Mesendoderm (in vitro differentiated cells): ENCODE measurements around the gene OPCML.

Experiments
- DNase-seq: peaks from one replicate; pipeline ENCODE4 v3.0.0; 2013
- H2AK5ac ChIP-seq: 2 replicates; pipeline ENCODE4 v1.6.1; 2013; ENCODE audit warnings: low read length, inconsistent platforms
- H2BK120ac ChIP-seq: 2 replicates; pipeline ENCODE4 v1.6.1; 2013; ENCODE audit warnings: low read depth, mild to moderate bottlenecking, low read length, moderate library complexity, mixed read lengths
- H2BK15ac ChIP-seq: replicated peaks from 2 replicates; pipeline ENCODE4 v1.6.1; 2013; ENCODE audit warnings: low read depth, mild to moderate bottlenecking, moderate library complexity
- H2BK5ac ChIP-seq: 2 replicates; pipeline ENCODE4 v1.6.1; 2013; ENCODE audit warnings: low read length, inconsistent platforms
- H3K18ac ChIP-seq: 2 replicates; pipeline ENCODE4 v1.6.1; 2013; ENCODE audit warnings: mild to moderate bottlenecking, low read length, mixed read lengths
- H3K23ac ChIP-seq: one replicate; pipeline ENCODE4 v1.6.1; 2013; ENCODE audit warnings: low read length
- H3K27ac ChIP-seq: 2 replicates; pipeline ENCODE4 v1.5.1; 2013; ENCODE audit warnings: low read depth, mild to moderate bottlenecking, inconsistent platforms, low read length, moderate library complexity
- H3K27me3 ChIP-seq: 2 replicates; pipeline ENCODE4 v1.6.1; 2013; ENCODE audit warnings: low read length, control low read depth, mild to moderate bottlenecking, inconsistent platforms; ENCODE audit not compliant: insufficient read depth, poor library complexity
- H3K36me3 ChIP-seq: 2 replicates; pipeline ENCODE4 v1.6.1; 2013; ENCODE audit warnings: low read length, inconsistent platforms; ENCODE audit not compliant: control insufficient read depth, insufficient read depth
- H3K4ac ChIP-seq: one replicate; pipeline ENCODE4 v1.6.1; 2013; ENCODE audit warnings: low read depth, mild to moderate bottlenecking, low read length, moderate library complexity
- H3K4me1 ChIP-seq: 2 replicates; pipeline ENCODE4 v1.6.1; 2013; ENCODE audit warnings: low read depth, low read length, inconsistent platforms; ENCODE audit not compliant: control insufficient read depth
- H3K4me2 ChIP-seq: 2 replicates; pipeline ENCODE4 v1.6.1; 2013; ENCODE audit warnings: low read length
- H3K4me3 ChIP-seq: 2 replicates; pipeline ENCODE4 v1.5.1; 2013; ENCODE audit warnings: mild to moderate bottlenecking, low read length
- H3K56ac ChIP-seq: one replicate; pipeline ENCODE4 v1.6.1; 2013; ENCODE audit warnings: low read length
- H3K79me1 ChIP-seq: 2 replicates; pipeline ENCODE4 v1.6.1; 2013; ENCODE audit warnings: low read length, inconsistent platforms
- H3K79me2 ChIP-seq: 2 replicates; pipeline ENCODE4 v1.6.1; 2013; ENCODE audit warnings: mild to moderate bottlenecking, low read length; ENCODE audit not compliant: control insufficient read depth, insufficient read depth
- H3K9ac ChIP-seq: 2 replicates; pipeline ENCODE4 v1.6.1; 2013; ENCODE audit warnings: low read length, inconsistent platforms
- H4K5ac ChIP-seq: one replicate; pipeline ENCODE4 v1.6.1; 2013; ENCODE audit warnings: low read length
- H4K8ac ChIP-seq: one replicate; pipeline ENCODE4 v1.6.1; 2013; ENCODE audit warnings: low read depth, mild to moderate bottlenecking, control low read depth, low read length, moderate library complexity
- WGBS: extraction: QIAGEN DNeasy Blood & Tissue Kit; methylation state at CpG from one replicate; pipeline ENCODE4 v1.1.7; 2013; ENCODE audit warnings: low lambda C conversion rate, missing lambda C conversion rate; ENCODE audit not compliant: insufficient coverage; ENCODE audit errors: extremely low coverage; 5-methylcytosine and 5-hydroxymethylcytosine counted together

Gene OPCML

GRCh38 chr11:133366147-133366546, 166.2 kb downstream of the OPCML start:
- no peaks in the 10 kb centered on the region for H3K79me2 ChIP-seq
- no peak overlapping the region for H2AK5ac ChIP-seq
- H3K9ac ChIP-seq = no peak overlapping the region
- no peak overlapping the region for H3K27ac ChIP-seq
- WGBS = no CpG with 5 or more reads among the region's 8 CpGs
- H3K36me3 ChIP-seq = no peaks in the 10 kb centered on the region
- H2BK5ac ChIP-seq = no peak overlapping the region
- no peaks in the 10 kb centered on the region for H3K4me1 ChIP-seq
- no peaks in the 10 kb centered on the region for H3K27me3 ChIP-seq
- no peak overlapping the region for H3K56ac ChIP-seq
- H3K4me2 ChIP-seq = no peak overlapping the region
- no peak overlapping the region for H2BK120ac ChIP-seq
- H3K79me1 ChIP-seq = no peaks in the 10 kb centered on the region
- DNase-seq = no peak
- H2BK15ac ChIP-seq = no peak overlapping the region
- H4K8ac ChIP-seq = no peak overlapping the region
- no peak overlapping the region for H3K4ac ChIP-seq
- no peak overlapping the region for H3K23ac ChIP-seq
- no peak overlapping the region for H3K4me3 ChIP-seq
- no peak overlapping the region for H3K18ac ChIP-seq
- H4K5ac ChIP-seq = no peak overlapping the region

- H3K9ac ChIP-seq = no peak overlapping the region
- H3K4ac ChIP-seq = no peak overlapping the region
- no peak overlapping the region for H3K4me3 ChIP-seq
- H2AK5ac ChIP-seq = no peak overlapping the region
- no peak overlapping the region for H4K5ac ChIP-seq
- H3K18ac ChIP-seq = no peak overlapping the region
- no peak overlapping the region for H2BK5ac ChIP-seq
- DNase-seq = no peak
- no peaks in the 10 kb centered on the region for H3K4me1 ChIP-seq
- no peak overlapping the region for H2BK15ac ChIP-seq
- no peaks in the 10 kb centered on the region for H3K79me1 ChIP-seq
- no CpG with 5 or more reads among the region's 15 CpGs for WGBS
- no peaks in the 10 kb centered on the region for H3K36me3 ChIP-seq
- no peak overlapping the region for H4K8ac ChIP-seq
- H3K4me2 ChIP-seq = no peak overlapping the region
- no peaks in the 10 kb centered on the region for H3K79me2 ChIP-seq
- no peak overlapping the region for H3K23ac ChIP-seq
- H3K27ac ChIP-seq = no peak overlapping the region
- no peaks in the 10 kb centered on the region for H3K27me3 ChIP-seq
- no peak overlapping the region for H3K56ac ChIP-seq
- H2BK120ac ChIP-seq = no peak overlapping the region
Measured at GRCh38 chr11:133362916-133363315, 169.4 kb downstream of the OPCML start.

- Histone ChIP-seq H4K5ac (no peak overlapping the region), H3K27ac (no peak overlapping the region), H2BK120ac (no peak overlapping the region), H3K18ac (no peak overlapping the region), H3K4me3 (no peak overlapping the region), H2BK5ac (no peak overlapping the region), H3K27me3 (no peaks in the 10 kb centered on the region), H3K36me3 (no peaks in the 10 kb centered on the region), H3K4ac (no peak overlapping the region), H3K23ac (no peak overlapping the region), H3K4me2 (no peak overlapping the region), H2BK15ac (no peak overlapping the region), H3K4me1 (no peaks in the 10 kb centered on the region), H3K79me2 (no peaks in the 10 kb centered on the region), H4K8ac (no peak overlapping the region), H3K56ac (no peak overlapping the region), H3K9ac (no peak overlapping the region), H3K79me1 (no peaks in the 10 kb centered on the region), H2AK5ac (no peak overlapping the region)
- no CpG with 5 or more reads among the region's 15 CpGs for WGBS
- no peak for DNase-seq
Measured at GRCh38 chr11:133362156-133362555, 170.1 kb downstream of the OPCML start.

- DNase-seq = no peak
- Histone ChIP-seq H3K4ac (no peak overlapping the region), H3K27me3 (no peaks in the 10 kb centered on the region), H3K27ac (no peak overlapping the region), H3K79me2 (no peaks in the 10 kb centered on the region), H2BK15ac (no peak overlapping the region), H2AK5ac (no peak overlapping the region), H3K56ac (no peak overlapping the region), H2BK120ac (no peak overlapping the region), H3K9ac (no peak overlapping the region), H3K18ac (no peak overlapping the region), H3K4me2 (no peak overlapping the region), H4K5ac (no peak overlapping the region), H3K79me1 (no peaks in the 10 kb centered on the region), H4K8ac (no peak overlapping the region), H2BK5ac (no peak overlapping the region), H3K4me1 (no peaks in the 10 kb centered on the region), H3K4me3 (no peak overlapping the region), H3K23ac (no peak overlapping the region), H3K36me3 (no peaks in the 10 kb centered on the region)
- no CpG with 5 or more reads among the region's 21 CpGs for WGBS
Measured at GRCh38 chr11:133361689-133361994, 170.7 kb downstream of the OPCML start.

GRCh38 chr11:133360860-133361688, 171.2 kb downstream of the OPCML start:
- Histone ChIP-seq H3K36me3 (no peaks in the 10 kb centered on the region), H3K18ac (no peak overlapping the region), H3K79me1 (no peaks in the 10 kb centered on the region), H3K23ac (no peak overlapping the region), H4K8ac (no peak overlapping the region), H3K4me2 (no peak overlapping the region), H3K4ac (no peak overlapping the region), H2BK120ac (no peak overlapping the region), H3K4me1 (no peaks in the 10 kb centered on the region), H3K79me2 (no peaks in the 10 kb centered on the region), H3K4me3 (no peak overlapping the region), H3K27me3 (no peaks in the 10 kb centered on the region), H2BK15ac (no peak overlapping the region), H4K5ac (no peak overlapping the region), H3K56ac (no peak overlapping the region), H2AK5ac (no peak overlapping the region), H3K9ac (no peak overlapping the region), H3K27ac (no peak overlapping the region), H2BK5ac (no peak overlapping the region)
- WGBS = no CpG with 5 or more reads among the region's 54 CpGs
- no peak for DNase-seq

- H3K56ac ChIP-seq = no peak overlapping the region
- no peaks in the 10 kb centered on the region for H3K4me1 ChIP-seq
- WGBS = no CpG with 5 or more reads among the region's 2 CpGs
- no peak overlapping the region for H2BK15ac ChIP-seq
- H4K5ac ChIP-seq = no peak overlapping the region
- no peak overlapping the region for H2BK5ac ChIP-seq
- H3K4me3 ChIP-seq = no peak overlapping the region
- no peak overlapping the region for H3K27ac ChIP-seq
- H3K9ac ChIP-seq = no peak overlapping the region
- no peak overlapping the region for H3K23ac ChIP-seq
- H2AK5ac ChIP-seq = no peak overlapping the region
- no peak overlapping the region for H2BK120ac ChIP-seq
- no peak overlapping the region for H3K4ac ChIP-seq
- no peaks in the 10 kb centered on the region for H3K79me2 ChIP-seq
- H3K18ac ChIP-seq = no peak overlapping the region
- no peaks in the 10 kb centered on the region for H3K27me3 ChIP-seq
- H3K79me1 ChIP-seq = no peaks in the 10 kb centered on the region
- H3K36me3 ChIP-seq = no peaks in the 10 kb centered on the region
- no peak overlapping the region for H4K8ac ChIP-seq
- DNase-seq = no peak
- H3K4me2 ChIP-seq = no peak overlapping the region
Measured at GRCh38 chr11:133355095-133355494, 177.2 kb downstream of the OPCML start.
